ENCODE data around the gene VWC2L.

- TF ChIP-seq CTCF (conservative IDR thresholded peaks at IDR 0.05) = no peak
- no peak for TF ChIP-seq EZH2 (IDR thresholded peaks at IDR 0.05; ENCODE audit: low read depth)
Observed at GRCh38 chr2:214560176-214560575, 149.3 kb downstream of the VWC2L start.
